ENCODE data around the gene MICU1.

GRCh38 chr10:72541337-72541736 lies 84.5 kb downstream of the MICU1 start:
- no peak for TF ChIP-seq CTCF (conservative IDR thresholded peaks at IDR 0.05; ENCODE audit: low read depth in 2 of 2)
- no peak for TF ChIP-seq POLR2AphosphoS5 (IDR thresholded peaks at IDR 0.05; ENCODE audit: low read depth)

All from GM23338 (cell line).